NT2/D1 (cell line): ENCODE measurements around the gene MED13.
"Not testable (repeated sequence)": the region's sequence is repeated elsewhere in the genome, so short reads cannot be mapped to it uniquely, and the experiment has no call there.

Source experiments
- DNase-seq: peaks from one replicate; pipeline ENCODE4 v3.0.0-alpha.2; 2011; ENCODE audit warnings: low read depth, low spot score
- H3K27me3 ChIP-seq: 2 replicates; pipeline ENCODE4 v1.6.0; 2011; ENCODE audit warnings: mild to moderate bottlenecking; ENCODE audit not compliant: insufficient read length, insufficient read depth
- H3K36me3 ChIP-seq: 2 replicates; pipeline ENCODE4 v1.6.1; 2011; ENCODE audit warnings: mild to moderate bottlenecking, low read length, mixed read lengths; ENCODE audit not compliant: insufficient read depth, insufficient read length
- H3K4me1 ChIP-seq: 2 replicates; pipeline ENCODE4 v1.5.1; 2011; ENCODE audit not compliant: insufficient read depth, insufficient read length
- H3K4me3 ChIP-seq: 2 replicates; pipeline ENCODE4 v1.5.1; 2011; ENCODE audit warnings: low read depth; ENCODE audit not compliant: insufficient read length
- H3K9ac ChIP-seq: 2 replicates; pipeline ENCODE4 v1.6.0; 2011; ENCODE audit warnings: low read depth; ENCODE audit not compliant: insufficient read length
- H3K9me3 ChIP-seq: 2 replicates; pipeline ENCODE4 v1.5.1; 2011; ENCODE audit warnings: mild to moderate bottlenecking, low read length; ENCODE audit not compliant: insufficient read depth
- SUZ12 ChIP-seq: IDR thresholded peaks from 2 replicates; pipeline ENCODE4 v1.6.1; 2011; ENCODE audit not compliant: insufficient read length, insufficient read depth; ENCODE audit errors: extremely low read depth
- YY1 ChIP-seq: IDR thresholded peaks from 2 replicates; pipeline ENCODE4 v1.6.1; 2011; ENCODE audit not compliant: insufficient read length, insufficient read depth
- ZNF274 ChIP-seq: IDR thresholded peaks from 2 replicates; pipeline ENCODE4 v1.6.1; 2011; ENCODE audit warnings: mild to moderate bottlenecking, low read depth, low read length

The MED13 gene

GRCh38 chr17:61904094-61904710 lies 160.9 kb downstream of the MED13 start:
- no peak for TF ChIP-seq SUZ12
- no peak for TF ChIP-seq YY1
- TF ChIP-seq ZNF274: no peak
- H3K4me3 ChIP-seq: no peak overlapping the region
- no peak for DNase-seq
- peaks cover 56% of the 10 kb centered on the region for H3K36me3 ChIP-seq
- no peaks in the 10 kb centered on the region for H3K4me1 ChIP-seq
- H3K27me3 ChIP-seq: no peaks in the 10 kb centered on the region
- H3K9ac ChIP-seq: no peak overlapping the region
- no peaks in the 10 kb centered on the region for H3K9me3 ChIP-seq

GRCh38 chr17:61903251-61903650 lies 161.8 kb downstream of the MED13 start:
- Histone ChIP-seq H3K9me3 (no peaks in the 10 kb centered on the region), H3K4me1 (no peaks in the 10 kb centered on the region), H3K9ac (no peak overlapping the region), H3K27me3 (no peaks in the 10 kb centered on the region), H3K4me3 (no peak overlapping the region), H3K36me3 (peaks cover 58% of the 10 kb centered on the region)
- no peak for DNase-seq
- no peak for TF ChIP-seq YY1
- no peak for TF ChIP-seq SUZ12
- no peak for TF ChIP-seq ZNF274

- H3K4me1 ChIP-seq: no peaks in the 10 kb centered on the region
- no peak overlapping the region for H3K9ac ChIP-seq
- H3K36me3 ChIP-seq: peaks cover 53% of the 10 kb centered on the region
- TF ChIP-seq YY1 (no peak), SUZ12 (no peak), ZNF274 (no peak)
- H3K4me3 ChIP-seq: no peak overlapping the region
- no peak for DNase-seq
- no peaks in the 10 kb centered on the region for H3K9me3 ChIP-seq
- H3K27me3 ChIP-seq: no peaks in the 10 kb centered on the region
These were observed 167.4 kb downstream of the MED13 start for GRCh38 chr17:61897548-61898180.

GRCh38 chr17:61895391-61895790 lies 169.7 kb downstream of the MED13 start:
- Histone ChIP-seq H3K36me3 (peaks cover 48% of the 10 kb centered on the region), H3K4me3 (no peak overlapping the region), H3K27me3 (no peaks in the 10 kb centered on the region), H3K9ac (no peak overlapping the region), H3K4me1 (no peaks in the 10 kb centered on the region), H3K9me3 (no peaks in the 10 kb centered on the region)
- no peak for TF ChIP-seq YY1
- TF ChIP-seq ZNF274: no peak
- TF ChIP-seq SUZ12: no peak
- DNase-seq: no peak

GRCh38 chr17:61894310-61894709 lies 170.8 kb downstream of the MED13 start:
- DNase-seq, H3K27me3 ChIP-seq, H3K9me3 ChIP-seq, H3K9ac ChIP-seq, H3K4me3 ChIP-seq, H3K4me1 ChIP-seq: not testable (repeated sequence)
- peaks cover 51% of the 10 kb centered on the region for H3K36me3 ChIP-seq
